GM12874 (cell line): ENCODE measurements around the gene HSD17B12.

Source experiments
- CTCF ChIP-seq: IDR thresholded peaks from 2 replicates; pipeline ENCODE4 v1.5.1; 2011; ENCODE audit warnings: low read depth, mild to moderate bottlenecking, control low read depth, low read length, moderate library complexity; ENCODE audit not compliant: insufficient read depth

Gene HSD17B12

GRCh38 chr11:43644621-43645299, 35.8 kb upstream of the HSD17B12 start:
- no peak for TF ChIP-seq CTCF

GRCh38 chr11:43646767-43647166, 33.8 kb upstream of the HSD17B12 start:
- TF ChIP-seq CTCF: no peak

GRCh38 chr11:43648888-43649287, 31.6 kb upstream of the HSD17B12 start:
- no peak for TF ChIP-seq CTCF

- TF ChIP-seq CTCF: no peak
Observed at GRCh38 chr11:43649501-43649900, 31.0 kb upstream of the HSD17B12 start.

GRCh38 chr11:43649921-43650320, 30.6 kb upstream of the HSD17B12 start:
- no peak for TF ChIP-seq CTCF

- no peak for TF ChIP-seq CTCF
Observed at GRCh38 chr11:43664295-43664694, 16.2 kb upstream of the HSD17B12 start.

- TF ChIP-seq CTCF: no peak
Observed at GRCh38 chr11:43674560-43674959, 6.0 kb upstream of the HSD17B12 start.
